Left ventricle myocardium inferior (tissue), 1 donor: ENCODE results near the gene DCANP1. TPM values are rescaled to one million over a fixed set of nuclear protein-coding genes. Genes with fewer than 3 reads are reported as not detected.

Experiments
- DNase-seq: peaks from one replicate; pipeline ENCODE4 v3.0.0-alpha.2; 2020
- H3K27ac ChIP-seq: fragments of 200-600 bp; replicated peaks from 2 replicates; pipeline ENCODE4 v1.8.0; 2021
- H3K27me3 ChIP-seq: fragments of 200-600 bp; 2 replicates; pipeline ENCODE4 v1.8.0; 2021; ENCODE audit warnings: low read depth
- H3K36me3 ChIP-seq: fragments of 200-600 bp; 2 replicates; pipeline ENCODE4 v1.8.0; 2021
- H3K4me1 ChIP-seq: fragments of 200-600 bp; 2 replicates; pipeline ENCODE4 v1.8.0; 2021
- H3K4me3 ChIP-seq: fragments of 200-600 bp; 2 replicates; pipeline ENCODE4 v1.8.0; 2021; ENCODE audit warnings: mild to moderate bottlenecking, moderate library complexity
- H3K9me3 ChIP-seq: fragments of 200-600 bp; replicated peaks from 2 replicates; pipeline ENCODE4 v1.8.0; 2021
- intact Hi-C: fragments of 100-400 bp; cut with micrococcal nuclease; formaldehyde crosslinking; loops from one replicate; pipeline ENCODE4 v1.11.0; 2022
- total RNA-seq: library from RNA; stranded (reverse); fragmentation: NEBNext Ultra II Directional; extraction: Animal tissue kit (Norgen Biotek cat#: 25700); gene quantifications from one replicate; pipeline ENCODE4 v1.2.1, GENCODE V29; 2021
- TF ChIP-seq, protein P1 (sequence below): fragments of 200-600 bp; IDR thresholded peaks from 2 replicates; pipeline ENCODE4 v1.8.0; 2021; ENCODE audit warnings: antibody characterized with exemption, mild to moderate bottlenecking, borderline replicate concordance
- donor health status: DM: no; HTN: yes; CAD: no; lungs with severe emphysema.

Gene DCANP1
- total RNA-seq, 1 donor from 2014 or later: not detected

DNA sequence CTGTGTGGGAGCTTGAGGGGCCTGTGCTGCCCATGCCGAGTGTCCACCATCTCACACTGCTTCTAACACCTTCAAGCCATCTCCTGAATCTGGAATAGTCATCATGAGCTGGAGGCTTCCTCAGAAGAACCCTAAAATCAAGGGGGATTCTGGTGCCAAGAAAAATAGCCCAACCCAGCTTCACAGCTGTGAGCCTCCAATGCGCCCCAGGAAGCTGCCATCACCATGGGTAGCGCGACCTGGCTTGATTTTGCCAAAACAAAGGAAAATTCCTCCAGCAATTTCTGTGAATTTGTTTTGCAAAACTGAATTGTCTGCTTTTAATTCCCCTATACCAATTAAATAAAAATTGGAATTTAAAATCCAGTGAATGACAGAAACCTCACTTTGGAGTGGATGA, 11.2 kb upstream of the DCANP1 start:
- H3K27me3 ChIP-seq: peaks cover 78% of the 10 kb centered on the region
- H3K36me3 ChIP-seq: no peaks in the 10 kb centered on the region
- TF ChIP-seq, protein P1, sequence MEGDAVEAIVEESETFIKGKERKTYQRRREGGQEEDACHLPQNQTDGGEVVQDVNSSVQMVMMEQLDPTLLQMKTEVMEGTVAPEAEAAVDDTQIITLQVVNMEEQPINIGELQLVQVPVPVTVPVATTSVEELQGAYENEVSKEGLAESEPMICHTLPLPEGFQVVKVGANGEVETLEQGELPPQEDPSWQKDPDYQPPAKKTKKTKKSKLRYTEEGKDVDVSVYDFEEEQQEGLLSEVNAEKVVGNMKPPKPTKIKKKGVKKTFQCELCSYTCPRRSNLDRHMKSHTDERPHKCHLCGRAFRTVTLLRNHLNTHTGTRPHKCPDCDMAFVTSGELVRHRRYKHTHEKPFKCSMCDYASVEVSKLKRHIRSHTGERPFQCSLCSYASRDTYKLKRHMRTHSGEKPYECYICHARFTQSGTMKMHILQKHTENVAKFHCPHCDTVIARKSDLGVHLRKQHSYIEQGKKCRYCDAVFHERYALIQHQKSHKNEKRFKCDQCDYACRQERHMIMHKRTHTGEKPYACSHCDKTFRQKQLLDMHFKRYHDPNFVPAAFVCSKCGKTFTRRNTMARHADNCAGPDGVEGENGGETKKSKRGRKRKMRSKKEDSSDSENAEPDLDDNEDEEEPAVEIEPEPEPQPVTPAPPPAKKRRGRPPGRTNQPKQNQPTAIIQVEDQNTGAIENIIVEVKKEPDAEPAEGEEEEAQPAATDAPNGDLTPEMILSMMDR: no peak
- no peaks in the 10 kb centered on the region for H3K9me3 ChIP-seq
- no peak for DNase-seq
- intact Hi-C loops: no loop called here
- no peak overlapping the region for H3K27ac ChIP-seq
- H3K4me3 ChIP-seq: no peak overlapping the region
- H3K4me1 ChIP-seq: no peaks in the 10 kb centered on the region

DNA sequence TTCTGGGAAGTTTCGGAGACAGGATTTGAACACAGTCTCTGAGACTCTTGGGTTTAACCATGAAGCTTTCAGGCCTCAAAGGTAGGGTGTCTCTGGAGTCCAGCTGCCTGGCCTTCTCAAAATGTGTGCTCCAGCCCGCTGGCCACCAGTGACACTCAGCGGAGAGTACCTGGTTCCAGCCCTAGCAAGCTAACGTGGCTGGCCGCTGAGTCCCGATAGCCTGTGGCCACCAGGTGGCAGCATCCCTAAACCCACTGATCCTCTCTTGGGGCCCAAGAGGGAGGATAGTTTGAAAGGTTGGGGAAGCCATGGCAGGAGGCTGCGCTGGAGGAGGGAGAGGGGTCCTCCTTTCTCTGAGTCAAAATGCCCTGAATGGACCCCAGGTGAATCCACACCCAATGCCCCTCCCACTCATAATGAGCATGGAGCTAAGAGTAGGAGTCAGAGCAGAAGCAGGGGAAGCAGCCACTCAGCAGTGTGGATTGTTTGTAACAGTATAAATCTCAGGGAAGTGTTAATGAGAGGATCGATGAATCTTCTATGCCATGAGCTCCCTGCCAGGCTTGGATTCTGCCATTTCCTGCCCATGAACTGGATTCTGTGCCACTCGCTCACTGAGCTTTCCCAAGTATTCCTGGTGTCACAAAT, 10.4 kb upstream of the DCANP1 start:
- peak; percentile 56 for DNase-seq
- TF ChIP-seq, protein P1: peak; percentile 85
- peaks cover 76% of the 10 kb centered on the region for H3K27me3 ChIP-seq
- H3K4me1 ChIP-seq: no peaks in the 10 kb centered on the region
- H3K4me3 ChIP-seq: no peak overlapping the region
- H3K27ac ChIP-seq: no peak overlapping the region
- intact Hi-C loops: no loop called here
- no peaks in the 10 kb centered on the region for H3K9me3 ChIP-seq
- H3K36me3 ChIP-seq: no peaks in the 10 kb centered on the region

DNA sequence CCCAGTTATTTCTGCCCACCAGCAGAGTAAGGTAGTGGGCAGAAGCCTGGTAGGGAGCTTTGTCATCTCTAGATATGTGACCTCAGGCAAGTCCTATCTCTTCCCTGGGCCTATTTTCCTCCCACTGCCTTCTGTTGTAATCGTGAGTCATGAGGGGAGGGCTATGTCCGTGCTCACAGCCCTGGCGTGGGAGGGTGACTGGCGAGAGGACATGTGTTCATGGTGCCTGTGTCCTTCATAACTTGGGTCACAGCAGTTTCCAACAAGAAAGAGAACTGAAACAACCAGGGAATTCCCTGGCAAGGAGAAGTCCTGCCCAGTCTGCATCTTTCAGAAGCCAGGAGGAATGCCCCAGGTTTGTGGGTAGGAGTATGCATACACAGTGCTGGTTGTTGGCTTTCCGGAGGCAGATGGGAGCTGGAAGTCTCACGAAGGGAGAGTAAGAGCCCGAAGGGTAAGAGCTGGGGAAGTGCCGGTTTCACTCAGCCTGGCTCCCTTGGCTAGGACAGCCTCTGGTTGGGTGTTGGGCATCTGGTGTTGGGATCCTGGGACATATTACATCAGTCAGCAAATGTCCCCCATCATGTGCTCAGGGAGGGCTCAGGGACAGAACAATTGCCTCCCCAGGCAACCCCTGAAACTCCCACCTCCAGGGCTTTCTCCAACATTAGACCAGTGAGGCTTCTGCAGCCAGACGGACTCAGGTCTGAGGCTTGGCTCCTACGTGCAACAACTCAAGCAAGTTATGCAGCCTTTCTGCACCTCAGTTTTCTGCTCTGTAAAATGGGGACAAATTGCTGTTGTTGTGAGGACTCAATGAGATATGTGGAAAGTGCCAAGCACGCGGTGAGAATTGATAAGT, 9.3 kb upstream of the DCANP1 start:
- Histone ChIP-seq H3K4me1 (no peaks in the 10 kb centered on the region), H3K4me3 (no peak overlapping the region), H3K27me3 (peaks cover 75% of the 10 kb centered on the region), H3K27ac (no peak overlapping the region), H3K36me3 (no peaks in the 10 kb centered on the region), H3K9me3 (no peaks in the 10 kb centered on the region)
- DNase-seq: no peak
- TF ChIP-seq, protein P1: no peak
- intact Hi-C loops: no loop called here

DNA sequence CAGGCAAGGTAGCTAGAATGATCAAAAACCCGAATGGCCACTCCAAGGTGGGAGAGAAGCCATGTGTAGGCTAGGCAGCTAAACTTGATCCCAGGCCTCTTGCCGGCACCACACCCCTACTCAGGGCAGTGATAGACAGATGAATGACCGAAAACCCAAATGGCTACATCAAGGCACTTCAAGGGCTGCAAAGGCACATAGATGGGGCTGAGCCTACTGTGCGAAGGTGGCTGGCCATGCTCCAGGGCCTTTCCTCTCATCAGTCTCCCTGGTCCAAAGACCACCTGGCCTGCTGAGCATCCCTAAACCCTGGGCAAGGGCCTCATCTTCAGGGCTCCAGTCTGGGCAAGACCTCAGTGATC, 8.7 kb upstream of the DCANP1 start:
- no peak overlapping the region for H3K4me3 ChIP-seq
- no peak for DNase-seq
- no peaks in the 10 kb centered on the region for H3K4me1 ChIP-seq
- TF ChIP-seq, protein P1: no peak
- intact Hi-C loops: no loop called here
- no peaks in the 10 kb centered on the region for H3K9me3 ChIP-seq
- H3K27me3 ChIP-seq: peaks cover 76% of the 10 kb centered on the region
- H3K27ac ChIP-seq: no peak overlapping the region
- no peaks in the 10 kb centered on the region for H3K36me3 ChIP-seq

DNA sequence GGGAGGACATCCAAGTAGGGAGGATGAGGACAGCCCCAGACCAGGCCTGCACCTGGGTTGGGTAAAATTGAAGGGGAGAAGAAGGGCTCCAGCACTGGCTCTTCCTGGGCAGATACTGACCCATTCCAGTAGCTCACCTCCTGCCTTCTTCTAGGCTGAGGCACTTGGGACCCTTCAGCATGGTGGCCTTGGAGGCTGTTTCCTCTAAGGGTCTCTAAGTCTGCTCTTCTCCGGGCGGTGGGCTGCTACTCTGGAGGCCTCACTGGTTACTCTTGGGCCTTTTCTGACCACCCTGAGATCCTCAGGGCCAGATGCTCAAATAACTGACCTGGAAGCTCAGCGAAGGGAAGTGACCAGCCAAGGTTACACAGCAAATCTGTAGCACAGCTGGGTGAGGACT, 7.8 kb upstream of the DCANP1 start:
- Histone ChIP-seq H3K4me3 (no peak overlapping the region), H3K4me1 (no peaks in the 10 kb centered on the region), H3K36me3 (no peaks in the 10 kb centered on the region), H3K9me3 (no peaks in the 10 kb centered on the region), H3K27ac (no peak overlapping the region), H3K27me3 (peaks cover 70% of the 10 kb centered on the region)
- DNase-seq: no peak
- intact Hi-C loops: no loop called here
- TF ChIP-seq, protein P1: no peak
